ENCODE results near the gene CD9. TPM values are rescaled to one million over a fixed set of nuclear protein-coding genes. Genes with fewer than 3 reads are reported as not detected.
A peak's percentile ranks its signal among the peaks of the same experiment; 100 is the strongest.

The CD9 gene
- total RNA-seq, 1 experiment from 2014 or later = 83.5 TPM

DNA sequence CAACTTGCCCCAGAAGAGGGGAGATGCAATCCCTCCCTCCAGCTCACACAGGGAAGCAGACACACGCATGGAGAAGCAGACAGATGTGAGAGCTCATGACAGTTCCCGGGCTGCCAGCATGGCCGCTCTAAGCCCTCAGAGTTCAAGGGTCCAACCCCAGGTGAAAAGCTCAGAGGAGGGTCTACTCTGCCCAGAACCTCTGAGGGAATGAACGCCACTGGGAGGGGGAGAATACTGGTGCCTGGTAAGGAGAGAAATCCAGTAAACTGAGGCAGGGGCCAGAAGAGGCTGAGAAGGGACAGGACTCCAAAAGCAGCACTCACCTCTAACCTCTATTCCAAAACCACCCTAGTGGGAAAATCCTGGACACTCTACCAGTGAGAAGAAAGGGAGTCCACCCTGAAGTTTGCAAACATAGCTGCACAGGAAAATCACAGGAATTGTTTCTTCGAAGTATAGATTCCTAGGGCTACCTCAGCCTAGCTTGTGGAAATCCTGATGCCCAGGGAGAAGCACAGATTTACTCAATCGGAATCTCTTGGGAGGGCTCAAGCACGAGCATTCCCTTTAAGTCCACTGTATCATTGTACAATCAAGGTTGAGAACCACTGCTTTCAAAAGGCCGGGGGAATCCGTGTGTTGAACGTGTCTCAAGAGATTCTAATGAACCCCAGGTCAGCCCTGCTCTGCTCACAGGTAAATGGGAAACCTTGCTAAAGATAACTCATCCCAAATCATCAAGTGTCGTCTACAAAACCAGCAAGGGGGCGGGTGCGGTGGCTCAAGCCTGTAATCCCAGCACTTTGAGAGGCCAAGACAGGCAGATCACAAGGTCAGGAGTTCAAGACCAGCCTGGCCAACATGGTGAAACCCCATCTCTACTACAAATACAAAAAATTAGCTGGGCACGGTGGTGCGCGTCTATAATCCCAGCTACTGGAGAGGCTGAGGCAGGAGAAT is 76.0 kb downstream of the CD9 start:
- DNase-seq (ENCODE audit: low read depth) = no peak

DNA sequence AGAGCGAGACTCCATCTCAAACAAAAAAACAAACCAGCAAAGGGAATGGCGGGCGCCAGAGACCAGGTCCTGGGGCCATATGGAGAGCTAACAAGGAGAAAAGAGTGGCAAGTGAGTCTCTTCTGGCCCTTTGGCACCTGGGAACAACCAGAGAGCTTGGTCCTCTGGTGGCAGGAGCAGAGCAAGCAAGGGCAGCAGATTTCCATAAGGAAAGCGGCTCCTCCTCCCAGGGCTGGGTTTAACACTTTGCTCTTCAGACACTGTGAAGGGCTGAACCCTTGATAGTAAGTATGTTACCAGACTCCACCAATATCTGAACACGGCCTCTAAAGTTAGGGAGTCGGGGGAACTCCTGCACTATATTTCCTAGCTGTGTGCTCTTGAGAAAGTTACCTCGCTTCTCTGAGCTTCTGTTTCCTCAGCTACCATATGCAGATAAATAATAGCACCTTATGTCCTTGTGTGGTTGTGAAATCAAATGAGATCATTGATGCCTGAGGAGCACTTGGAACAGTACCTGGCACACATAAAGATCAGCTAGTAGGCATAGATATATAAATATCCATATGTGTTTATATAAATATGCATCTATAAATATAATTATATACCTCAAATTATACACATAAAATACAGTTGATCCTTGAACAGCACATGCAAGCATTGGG is 76.9 kb downstream of the CD9 start:
- no peak for DNase-seq (ENCODE audit: low read depth)

DNA sequence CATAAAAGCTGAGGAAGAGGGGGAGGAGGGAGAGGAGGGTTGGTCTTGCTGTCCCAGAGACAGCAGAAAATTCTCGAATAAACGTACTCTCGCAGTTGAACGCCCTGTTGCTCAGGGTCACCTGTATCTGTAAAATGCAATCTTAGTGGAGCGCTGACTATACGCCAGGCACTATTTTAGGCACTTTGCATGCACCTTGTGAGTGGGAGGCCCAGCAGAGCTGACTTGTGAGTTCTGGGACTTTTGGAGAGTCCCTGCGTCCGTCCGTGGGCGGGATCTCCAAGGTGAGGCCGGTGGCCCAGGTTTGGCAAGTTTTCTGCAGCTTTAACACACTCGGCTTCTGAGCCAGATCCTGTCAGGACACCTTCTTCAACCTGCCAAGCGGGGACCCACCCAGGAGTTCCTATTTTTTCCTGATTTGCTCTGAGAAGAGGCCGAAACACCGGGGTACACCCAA is 77.8 kb downstream of the CD9 start:
- no peak for DNase-seq (ENCODE audit: low read depth)

DNA sequence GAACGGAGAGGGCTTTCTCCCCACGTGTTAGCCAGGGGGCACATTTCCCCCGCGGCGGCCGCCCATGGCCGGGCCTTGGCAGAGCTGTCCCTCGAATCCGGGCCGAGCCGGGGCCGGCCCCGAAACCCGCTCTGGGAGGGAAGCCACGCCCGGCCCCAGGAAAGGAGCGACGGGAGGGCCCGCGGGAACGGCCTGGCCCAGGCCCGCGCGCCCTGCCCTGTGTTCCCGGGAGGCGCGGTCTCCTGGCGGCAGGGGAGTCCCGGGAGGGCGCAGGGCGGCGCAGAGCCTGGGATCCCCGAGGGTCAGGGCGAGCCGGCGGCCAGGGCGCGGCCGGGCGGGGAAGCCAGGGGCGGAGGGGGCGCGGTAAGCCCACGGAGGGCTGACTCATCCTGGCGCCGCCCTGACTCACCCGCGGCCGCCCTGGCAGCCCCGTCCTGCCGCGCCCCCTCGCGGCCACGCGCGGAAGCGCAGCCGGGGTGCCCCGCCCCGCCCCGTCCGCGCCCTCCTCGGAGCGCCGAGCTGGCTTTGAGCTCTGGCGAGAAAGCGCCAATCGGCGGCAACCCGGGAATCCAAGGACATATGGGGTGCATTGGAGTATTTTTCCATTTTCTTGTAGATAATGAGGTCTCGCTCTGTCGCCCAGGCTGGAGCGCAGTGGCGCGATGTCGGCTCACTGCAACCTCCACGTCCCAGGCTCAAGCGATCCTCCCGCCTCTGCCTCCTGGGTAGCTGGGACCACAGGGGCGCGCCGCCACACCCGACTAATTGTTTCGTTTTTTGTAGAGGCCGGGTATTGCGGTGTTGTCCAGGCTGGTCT is 78.4 kb downstream of the CD9 start:
- peak; percentile 96 for DNase-seq (ENCODE audit: low read depth)

DNA sequence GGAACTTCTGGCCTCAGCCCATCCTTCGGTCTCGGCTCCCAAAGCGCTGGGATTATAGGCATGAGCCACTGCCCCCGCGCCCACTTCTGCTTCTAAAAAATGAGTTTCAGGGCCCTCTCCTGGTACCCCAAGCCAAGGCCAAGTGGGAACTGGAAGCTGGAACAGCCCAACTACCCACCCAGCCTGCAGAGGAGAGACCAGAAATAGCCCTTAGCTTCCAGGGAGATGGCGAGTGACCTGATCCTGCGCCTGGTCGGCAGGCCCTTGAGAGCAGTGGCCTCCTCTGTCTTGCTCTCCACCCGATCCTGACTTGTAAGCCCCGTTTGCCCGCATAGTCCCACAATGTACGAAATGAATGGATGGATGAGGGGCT is 79.0 kb downstream of the CD9 start:
- DNase-seq (ENCODE audit: low read depth) = no peak

DNA sequence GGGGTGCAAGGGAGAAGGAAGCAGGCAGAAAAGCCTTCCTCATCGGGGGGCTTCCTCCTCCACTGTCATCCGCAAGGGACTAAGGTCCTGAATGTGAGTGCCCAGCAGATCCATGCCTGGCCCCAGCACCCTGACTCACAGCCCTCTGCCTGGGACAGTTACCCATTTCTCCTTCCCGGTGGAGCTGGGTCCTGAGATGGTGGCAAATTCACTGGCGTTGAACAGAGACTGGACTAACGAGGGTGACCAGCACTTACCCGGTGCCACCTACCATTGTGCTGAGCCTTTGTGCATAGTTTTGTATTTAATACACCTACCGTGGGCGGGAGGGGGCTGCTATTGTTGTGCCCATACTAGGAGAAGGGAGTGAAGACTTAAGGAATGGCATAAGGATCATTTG is 79.4 kb downstream of the CD9 start:
- peak; percentile 39 for DNase-seq (ENCODE audit: low read depth)

DNA sequence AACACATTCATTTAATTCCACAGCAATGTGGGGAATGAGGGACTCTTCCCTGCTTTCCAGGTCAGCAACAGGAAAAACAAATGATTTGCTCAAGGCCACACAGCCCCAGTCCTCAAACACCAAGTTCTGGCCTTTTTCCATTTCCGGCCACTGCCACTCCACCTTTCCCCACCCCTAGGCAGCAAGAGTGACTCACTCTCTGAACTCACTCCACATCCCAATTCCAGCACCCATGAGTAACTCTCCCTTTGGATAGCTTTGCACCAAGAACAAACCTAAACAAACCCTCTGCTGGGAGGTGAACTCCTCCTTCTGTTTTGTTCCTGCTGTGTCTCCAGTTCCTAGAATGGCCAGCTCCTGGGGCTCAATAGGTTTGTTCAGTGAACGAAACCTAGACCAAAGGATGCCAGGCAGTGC is 79.9 kb downstream of the CD9 start:
- peak; percentile 96 for DNase-seq (ENCODE audit: low read depth)

DNA sequence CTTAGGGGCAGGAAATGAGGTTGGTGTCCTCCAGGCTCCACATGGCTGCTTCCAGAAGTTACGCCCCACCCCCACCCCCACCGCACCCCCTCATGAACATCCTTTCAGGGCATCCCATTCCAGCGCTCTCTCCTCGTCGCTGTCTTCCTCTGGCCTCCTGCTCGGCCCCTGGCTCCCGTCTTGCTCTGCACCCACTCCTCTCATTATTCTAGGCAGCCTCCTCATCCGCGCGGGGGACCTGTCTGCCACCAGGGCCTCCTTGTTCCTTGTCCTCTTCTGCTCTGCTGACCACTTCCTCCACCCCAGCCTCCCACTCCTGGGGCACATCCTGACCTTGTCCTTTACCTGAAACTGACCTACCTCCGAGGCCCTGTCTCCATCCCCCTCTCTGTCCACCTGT is 80.5 kb downstream of the CD9 start:
- no peak for DNase-seq (ENCODE audit: low read depth)

DNA sequence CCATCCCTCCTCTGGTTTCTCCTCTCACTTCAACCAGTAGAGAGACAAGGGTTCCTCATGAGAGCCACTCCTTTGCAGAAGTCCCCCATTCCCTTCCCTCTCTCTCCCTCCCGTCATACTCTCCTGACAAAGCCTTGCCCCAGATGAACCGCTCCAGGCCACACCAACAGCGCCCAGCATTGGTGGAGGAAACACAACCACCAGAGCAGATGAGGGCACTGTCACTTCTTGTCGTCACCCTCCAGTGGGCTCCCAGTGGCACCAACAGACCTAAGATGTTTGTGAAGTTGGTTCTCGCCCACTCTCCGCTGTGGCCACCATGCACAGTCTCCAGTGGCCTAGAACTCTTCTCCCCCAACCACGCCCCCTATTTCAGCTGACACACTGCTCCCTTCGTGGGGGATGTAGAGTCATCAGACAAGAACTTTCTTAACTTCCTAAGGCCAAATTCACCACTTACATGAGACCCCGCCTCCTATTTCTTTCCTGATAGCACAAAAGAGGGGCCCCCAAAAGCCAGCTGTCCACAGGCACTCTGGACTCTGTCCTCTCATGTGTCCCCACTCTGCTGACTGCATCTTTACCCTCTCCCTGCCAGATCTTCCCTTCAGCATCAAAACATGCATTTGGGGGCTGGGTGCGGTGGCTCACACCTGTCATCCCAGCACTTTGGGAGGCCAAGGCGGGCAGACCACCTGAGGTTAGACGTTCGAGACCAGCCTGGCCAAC is 81.0 kb downstream of the CD9 start:
- DNase-seq (ENCODE audit: low read depth) = peak; percentile 58

DNA sequence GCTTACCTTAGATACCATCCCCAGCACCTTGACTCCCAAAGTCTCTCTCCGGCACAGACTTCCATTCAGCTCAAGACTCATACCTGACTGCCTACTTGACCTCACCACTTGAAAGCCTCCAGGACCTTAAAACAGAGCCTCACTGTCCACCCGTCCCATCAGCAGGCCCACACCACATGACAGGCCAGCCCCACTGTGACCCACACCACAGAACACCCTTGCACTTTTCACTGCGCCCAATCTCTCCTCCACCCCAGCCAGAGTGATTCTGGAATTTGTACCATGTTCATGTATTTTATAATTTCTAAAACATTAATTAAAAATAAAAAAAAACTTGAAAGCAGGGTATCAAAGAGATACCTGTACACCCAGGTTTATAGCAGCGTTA is 82.2 kb downstream of the CD9 start:
- DNase-seq (ENCODE audit: low read depth) = no peak

DNA sequence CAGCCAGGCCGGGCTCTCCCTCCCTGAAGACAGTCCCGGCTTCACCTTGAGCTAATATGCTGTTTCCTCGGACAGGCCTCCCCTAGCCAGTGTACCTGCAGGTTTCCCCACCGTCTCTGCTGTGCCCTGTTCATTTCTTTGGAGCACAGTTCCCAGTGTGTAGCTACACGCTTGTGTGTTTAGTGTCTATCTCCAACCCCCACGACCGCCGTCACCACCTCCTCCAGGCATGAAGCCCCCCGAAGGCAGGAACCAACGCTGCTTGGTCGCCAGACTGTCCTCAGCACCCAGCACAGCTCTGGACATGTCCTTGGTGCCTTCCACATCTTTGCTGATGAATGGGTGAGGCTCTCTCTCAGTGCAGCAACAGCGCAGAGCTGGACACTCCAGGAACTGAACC is 84.1 kb downstream of the CD9 start:
- no peak for DNase-seq (ENCODE audit: low read depth)

DNA sequence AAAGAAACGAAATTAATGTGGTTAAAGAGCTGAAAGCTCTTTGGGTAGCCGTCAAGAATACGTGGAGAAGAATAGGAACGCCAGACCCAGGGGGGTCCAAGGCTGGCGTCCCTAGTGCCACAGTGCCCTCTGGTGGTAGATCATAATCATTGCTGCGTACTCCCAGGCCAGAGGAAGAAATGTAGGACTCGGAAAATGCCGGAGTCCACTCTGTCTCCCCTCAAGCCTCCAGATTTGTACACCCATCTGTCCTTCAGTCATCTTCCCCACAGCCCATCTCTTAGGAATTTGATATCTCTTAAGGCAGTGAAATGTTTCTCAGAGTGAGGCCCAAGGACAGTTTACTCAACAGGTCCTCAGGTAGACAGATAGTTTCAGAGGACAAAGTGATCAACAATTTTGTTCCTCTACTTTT is 84.9 kb downstream of the CD9 start:
- peak; percentile 83 for DNase-seq (ENCODE audit: low read depth)

DNA sequence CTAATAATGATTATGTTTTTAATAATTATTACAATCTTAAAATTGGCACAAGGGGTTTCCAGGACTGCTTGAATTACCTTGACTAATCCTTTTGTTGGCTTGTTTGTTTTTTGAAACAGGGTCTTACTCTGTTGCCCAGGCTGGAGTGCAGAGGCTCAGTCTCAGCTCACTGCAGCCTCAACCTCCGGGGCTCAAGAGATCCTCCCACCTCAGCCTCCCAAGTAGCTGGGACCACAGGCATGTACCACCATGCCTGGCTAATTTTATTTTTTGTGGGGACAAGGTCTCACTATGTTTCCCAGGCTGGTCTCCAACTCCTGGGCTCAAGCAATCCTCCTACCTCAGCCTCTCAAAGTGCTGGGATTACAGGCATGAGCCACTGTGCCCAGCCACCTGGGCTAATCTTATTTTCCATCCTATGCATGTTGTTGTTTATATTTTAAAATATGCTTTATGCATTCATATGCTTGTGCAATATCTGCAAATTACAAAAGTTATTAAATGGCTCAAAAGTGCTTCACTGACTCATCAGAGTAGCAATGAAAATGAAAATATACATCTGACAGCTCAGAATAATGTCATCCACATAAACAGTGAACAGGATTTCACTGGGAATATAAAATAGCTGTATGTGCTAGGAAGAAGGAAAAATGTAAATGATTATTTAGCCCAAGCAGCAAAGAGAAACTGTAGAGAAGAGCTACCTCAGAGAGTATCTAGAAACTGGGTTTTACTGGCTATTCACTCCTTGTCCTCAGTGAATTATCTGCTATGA is 85.5 kb downstream of the CD9 start:
- no peak for DNase-seq (ENCODE audit: low read depth)

Other genes with a start within 250 kb of the CD9 start
- 0.06 TPM in 1 of 2 replicates, not detected in the other for gene VWF, start 75.7 kb upstream of the CD9 start, total RNA-seq (2014; rRNA removed; shearing (Covaris generic))
- gene PLEKHG6, start 110.3 kb downstream of the CD9 start, total RNA-seq (2014; rRNA removed; shearing (Covaris generic)) = 0.15 TPM in 1 of 2 replicates, not detected in the other
- gene TNFRSF1A, start 141.7 kb downstream of the CD9 start, total RNA-seq (2014; rRNA removed; shearing (Covaris generic)) = 111 and 125 TPM in 2 replicates
- gene SCNN1A, start 175.2 kb downstream of the CD9 start, total RNA-seq (2014; rRNA removed; shearing (Covaris generic)) = 0.23 TPM in 1 of 2 replicates, not detected in the other
- gene LTBR, start 183.8 kb downstream of the CD9 start, total RNA-seq (2014; rRNA removed; shearing (Covaris generic)) = 29.8 and 49.0 TPM in 2 replicates
- gene CD27, start 244.6 kb downstream of the CD9 start, total RNA-seq (2014; rRNA removed; shearing (Covaris generic)) = not detected in 2 replicates